Mucosa of descending colon (tissue), 3 donors: ENCODE measurements around the gene HPCA. TPM values are rescaled to one million over a fixed set of nuclear protein-coding genes. Genes with fewer than 3 reads are reported as not detected.

Experiments
- ATAC-seq: fragments of 200-7000 bp; cut with Tn5 transposase; one replicate; pipeline ENCODE4 v1.9.1; 2020; ENCODE audit warnings: mild to moderate bottlenecking, moderate library complexity
- DNase-seq, 3 donors: peaks; one replicate each; pipeline ENCODE4 v3.0.0-alpha.2; 2020
- H3K36me3 ChIP-seq: fragments of 200-600 bp; one replicate; pipeline ENCODE4 v1.8.0; 2021; ENCODE audit warnings: low read depth, mild to moderate bottlenecking
- H3K4me1 ChIP-seq: fragments of 200-600 bp; one replicate; pipeline ENCODE4 v1.8.0; 2021; ENCODE audit warnings: low read depth, mild to moderate bottlenecking
- H3K4me3 ChIP-seq: fragments of 200-600 bp; one replicate; pipeline ENCODE4 v1.8.0; 2021; ENCODE audit warnings: mild to moderate bottlenecking
- H3K9me3 ChIP-seq: fragments of 200-600 bp; one replicate; pipeline ENCODE4 v1.8.0; 2021; ENCODE audit warnings: mild to moderate bottlenecking
- intact Hi-C, 2 donors: fragments of 100-400 bp; cut with DNase I in 1 of 2; cut with micrococcal nuclease in 1 of 2; formaldehyde crosslinking; loops; one replicate each; pipeline versions ENCODE4 v1.11.0 to v1.11.1; 2022; cut with DNase I, micrococcal nuclease
- total RNA-seq, 3 donors: library from RNA; stranded (reverse); fragmentation: NEBNext Ultra II Directional in 2 of 3; extraction: Animal tissue kit (Norgen Biotek cat#: 25700) in 2 of 3; gene quantifications; one replicate each; pipeline versions ENCODE4 v1.2.1 to v1.2.4, GENCODE V29; 2021 to 2023
- TF ChIP-seq, protein P1 (sequence below): fragments of 200-600 bp; IDR thresholded peaks from one replicate; pipeline ENCODE4 v1.8.0; 2022; ENCODE audit warnings: antibody characterized with exemption, mild to moderate bottlenecking
- donor health status: DM: no; HTN: no; CAD: no; lungs with moderate emphysema.
- donor health status: DM: no; HTN: no; CAD: no.
- donor health status: DM: no; HTN: yes; CAD: no.

Gene HPCA
- total RNA-seq, 3 donors from 2014 or later = 1.1 to 2.0 (median 1.1) TPM

GRCh38 chr1:32878637-32879041, 7.7 kb upstream of the HPCA start:
- DNase-seq (no peak), ATAC-seq (no peak)
- intact Hi-C loops = no loop called here
- Histone ChIP-seq H3K4me1 (no peaks in the 10 kb centered on the region), H3K4me3 (no peak overlapping the region), H3K36me3 (no peaks in the 10 kb centered on the region), H3K9me3 (no peaks in the 10 kb centered on the region)
- TF ChIP-seq, protein P1, sequence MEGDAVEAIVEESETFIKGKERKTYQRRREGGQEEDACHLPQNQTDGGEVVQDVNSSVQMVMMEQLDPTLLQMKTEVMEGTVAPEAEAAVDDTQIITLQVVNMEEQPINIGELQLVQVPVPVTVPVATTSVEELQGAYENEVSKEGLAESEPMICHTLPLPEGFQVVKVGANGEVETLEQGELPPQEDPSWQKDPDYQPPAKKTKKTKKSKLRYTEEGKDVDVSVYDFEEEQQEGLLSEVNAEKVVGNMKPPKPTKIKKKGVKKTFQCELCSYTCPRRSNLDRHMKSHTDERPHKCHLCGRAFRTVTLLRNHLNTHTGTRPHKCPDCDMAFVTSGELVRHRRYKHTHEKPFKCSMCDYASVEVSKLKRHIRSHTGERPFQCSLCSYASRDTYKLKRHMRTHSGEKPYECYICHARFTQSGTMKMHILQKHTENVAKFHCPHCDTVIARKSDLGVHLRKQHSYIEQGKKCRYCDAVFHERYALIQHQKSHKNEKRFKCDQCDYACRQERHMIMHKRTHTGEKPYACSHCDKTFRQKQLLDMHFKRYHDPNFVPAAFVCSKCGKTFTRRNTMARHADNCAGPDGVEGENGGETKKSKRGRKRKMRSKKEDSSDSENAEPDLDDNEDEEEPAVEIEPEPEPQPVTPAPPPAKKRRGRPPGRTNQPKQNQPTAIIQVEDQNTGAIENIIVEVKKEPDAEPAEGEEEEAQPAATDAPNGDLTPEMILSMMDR = no peak

GRCh38 chr1:32881291-32881690, 5.0 kb upstream of the HPCA start:
- Histone ChIP-seq H3K36me3 (no peaks in the 10 kb centered on the region), H3K9me3 (no peaks in the 10 kb centered on the region), H3K4me3 (no peak overlapping the region), H3K4me1 (peaks cover 5% of the 10 kb centered on the region)
- DNase-seq (no peak), ATAC-seq (peak; percentile 25)
- TF ChIP-seq, protein P1 = no peak
- intact Hi-C loops = no loop called here

DNA sequence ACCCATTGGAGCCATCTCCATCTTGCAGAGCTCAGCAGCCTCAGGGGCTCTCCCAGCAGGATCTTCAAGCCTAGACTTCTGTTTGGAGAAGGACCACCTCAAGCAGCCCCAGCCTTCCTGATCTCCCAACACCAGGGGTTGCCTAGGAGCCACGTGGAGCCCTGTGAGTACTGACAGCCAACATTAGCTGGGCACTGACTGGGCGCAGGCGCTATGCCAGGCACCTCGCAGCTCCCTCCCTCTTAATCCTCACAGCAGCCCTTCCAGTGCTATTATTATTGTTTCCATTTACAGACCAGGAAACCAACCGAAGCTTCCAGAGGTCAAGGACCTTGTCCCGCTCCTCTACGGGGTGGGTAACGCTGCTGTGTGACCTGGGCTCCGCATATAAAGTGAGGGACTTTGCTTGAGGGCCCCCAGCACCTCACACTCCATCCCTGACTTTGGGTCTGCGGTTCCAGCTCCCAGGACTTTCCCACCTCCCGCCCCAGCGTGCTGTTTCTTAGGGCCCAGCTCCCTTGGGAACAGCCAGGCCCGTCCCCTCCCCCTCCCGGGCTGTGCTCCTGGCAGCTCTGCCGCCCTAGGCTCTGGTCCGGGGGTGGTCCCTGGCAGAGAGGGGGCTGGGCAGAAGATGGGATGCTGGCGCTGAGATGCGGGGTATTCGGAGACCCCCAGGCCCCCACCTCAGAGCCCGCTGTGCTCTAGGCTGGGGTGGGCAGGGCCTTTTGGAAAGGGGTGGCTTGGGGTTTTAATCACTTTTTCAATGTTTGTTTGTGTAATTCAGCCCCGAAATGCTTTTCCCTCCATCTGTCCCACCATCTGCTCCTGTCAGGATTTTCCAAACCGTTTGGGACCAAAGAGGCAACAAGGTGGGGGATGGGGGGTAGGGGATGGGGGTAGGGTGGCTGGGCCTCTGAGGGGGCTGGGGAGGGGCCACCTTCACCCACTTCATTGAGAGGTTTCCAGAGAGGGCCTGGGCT, 4.1 kb upstream of the HPCA start:
- no peaks in the 10 kb centered on the region for H3K9me3 ChIP-seq
- no peak overlapping the region for H3K4me3 ChIP-seq
- DNase-seq (no peak), ATAC-seq (no peak)
- intact Hi-C loops = no loop called here
- no peaks in the 10 kb centered on the region for H3K36me3 ChIP-seq
- peaks cover 6% of the 10 kb centered on the region for H3K4me1 ChIP-seq
- TF ChIP-seq, protein P1 = no peak

GRCh38 chr1:32883338-32884031, 2.8 kb upstream of the HPCA start:
- TF ChIP-seq, protein P1 = no peak
- H3K4me1 ChIP-seq = peaks cover 6% of the 10 kb centered on the region
- no peak overlapping the region for H3K4me3 ChIP-seq
- DNase-seq = no peak
- H3K9me3 ChIP-seq = no peaks in the 10 kb centered on the region
- no peak for ATAC-seq
- intact Hi-C loops = no loop called here
- no peaks in the 10 kb centered on the region for H3K36me3 ChIP-seq

DNA sequence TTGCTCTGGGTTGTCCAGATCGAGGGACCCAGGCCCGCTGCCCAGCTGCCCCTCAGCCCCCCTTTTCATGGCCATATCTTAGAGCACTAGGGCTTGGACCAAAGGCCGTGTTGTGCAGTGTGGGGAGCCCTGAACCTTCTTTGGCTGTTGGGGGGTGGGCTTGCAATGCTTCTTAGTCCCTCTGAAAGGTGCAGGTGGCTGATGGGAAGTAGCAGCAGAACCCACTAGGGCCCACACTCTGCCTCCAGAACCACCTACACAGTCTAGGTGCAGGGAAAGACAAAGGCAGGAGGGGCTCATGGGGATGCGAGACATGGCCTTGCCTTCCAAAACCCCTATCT, 2.3 kb upstream of the HPCA start:
- Histone ChIP-seq H3K36me3 (no peaks in the 10 kb centered on the region), H3K9me3 (no peaks in the 10 kb centered on the region), H3K4me3 (no peak overlapping the region), H3K4me1 (peaks cover 6% of the 10 kb centered on the region)
- TF ChIP-seq, protein P1 = no peak
- intact Hi-C loops = no loop called here
- no peak for DNase-seq
- no peak for ATAC-seq
